Head of caudate nucleus (tissue), 42 donors: ENCODE measurements around the gene IL27RA.
A peak's percentile ranks its signal among the peaks of the same experiment; 100 is the strongest.

ENCODE experiments used
- DNase-seq, 42 donors: peaks; one replicate each; pipeline versions ENCODE4 v3.0.0 to v3.0.0-alpha.2; 2020 to 2021; ENCODE audit warnings: mixed read lengths in 7 of 42
- intact Hi-C: fragments of 100-400 bp; cut with DNase I; formaldehyde crosslinking; loops from one replicate; pipeline ENCODE4 v1.15.0; 2022

The IL27RA gene

DNA sequence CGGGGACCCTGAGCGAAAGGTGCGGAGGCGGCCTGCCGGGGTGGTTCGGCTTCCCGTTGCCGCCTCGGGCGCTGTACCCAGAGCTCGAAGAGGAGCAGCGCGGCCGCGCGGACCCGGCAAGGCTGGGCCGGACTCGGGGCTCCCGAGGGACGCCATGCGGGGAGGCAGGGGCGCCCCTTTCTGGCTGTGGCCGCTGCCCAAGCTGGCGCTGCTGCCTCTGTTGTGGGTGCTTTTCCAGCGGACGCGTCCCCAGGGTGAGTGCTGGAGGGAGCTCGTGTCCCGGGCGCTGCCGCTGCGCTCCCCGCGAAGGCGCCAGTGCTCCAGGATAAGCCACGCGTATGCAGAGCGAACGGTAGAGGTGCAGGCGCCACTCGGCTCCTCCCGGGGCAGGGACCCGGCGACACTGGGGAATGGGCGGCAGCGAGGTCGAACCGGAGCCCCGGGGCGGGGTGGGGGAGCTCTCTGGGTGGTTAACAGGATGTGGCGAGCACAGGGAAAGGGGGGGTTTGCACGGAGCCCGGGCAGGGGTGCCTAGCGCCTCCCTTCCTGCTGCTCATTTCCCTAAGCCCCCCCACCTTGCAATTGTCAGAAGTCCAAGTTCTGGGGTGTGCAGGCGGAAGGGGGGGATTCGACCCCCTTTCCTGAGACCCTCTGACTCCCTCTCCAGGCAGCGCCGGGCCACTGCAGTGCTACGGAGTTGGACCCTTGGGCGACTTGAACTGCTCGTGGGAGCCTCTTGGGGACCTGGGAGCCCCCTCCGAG is at the start of gene IL27RA:
Gene IL27RA, plus strand, starts transcription at position 44 of the 762 bp plus-strand sequence. Its CDS starts 111 bp downstream, at position 155.
- intact Hi-C loops, result no loop called here
- DNase-seq, result peak; percentile 9 to 75 (median 48)

DNA sequence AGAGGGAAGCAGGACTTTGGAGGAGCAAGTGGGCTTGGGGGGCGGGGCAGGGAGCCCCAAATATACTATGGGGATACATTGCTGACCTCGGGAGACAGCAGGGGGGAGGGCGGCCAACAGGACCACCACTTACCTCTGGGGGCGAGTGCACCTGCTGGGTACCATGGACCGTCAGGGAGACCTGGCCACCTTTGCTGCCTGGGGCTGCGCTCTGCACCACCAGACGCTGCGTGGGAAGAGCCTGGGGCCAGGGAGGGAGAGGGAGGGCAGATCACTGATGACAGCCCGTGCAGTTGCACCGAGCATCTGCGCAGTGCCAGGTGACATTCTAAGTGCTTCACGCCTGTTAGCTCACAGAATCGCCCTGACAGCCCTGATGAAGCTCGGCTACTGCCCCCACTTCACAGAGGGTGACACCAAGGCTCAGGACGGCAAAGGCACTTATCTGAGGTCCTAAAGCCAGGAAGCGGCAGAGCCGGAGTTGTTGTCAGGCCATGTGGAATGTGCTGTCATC is 49.5 kb upstream of the IL27RA start:
- DNase-seq, result peak in 3 of 42 donors; percentile 20 to 52 (median 39)
- intact Hi-C loops, result no loop called here

DNA sequence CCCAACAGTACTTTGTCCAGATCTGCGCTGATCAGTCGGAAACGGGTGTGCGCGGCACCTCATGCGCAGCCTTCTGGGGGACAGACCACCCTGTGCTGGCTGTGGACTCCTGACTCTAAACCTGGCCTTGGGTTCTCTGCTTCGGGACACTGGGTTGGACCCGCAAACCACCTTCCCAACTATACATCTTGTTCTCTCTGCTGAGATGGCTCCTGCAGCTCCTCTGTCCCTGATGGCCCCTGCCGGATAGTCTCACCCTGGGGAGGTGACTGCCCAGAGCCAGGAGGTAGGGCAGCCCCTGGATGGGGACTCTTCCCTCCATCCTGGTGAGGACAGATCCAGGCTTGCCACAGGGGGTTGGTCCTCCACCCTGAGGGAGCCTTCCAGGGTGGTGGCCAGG is 48.8 kb upstream of the IL27RA start:
- DNase-seq, result no peak
- intact Hi-C loops, result no loop called here

DNA sequence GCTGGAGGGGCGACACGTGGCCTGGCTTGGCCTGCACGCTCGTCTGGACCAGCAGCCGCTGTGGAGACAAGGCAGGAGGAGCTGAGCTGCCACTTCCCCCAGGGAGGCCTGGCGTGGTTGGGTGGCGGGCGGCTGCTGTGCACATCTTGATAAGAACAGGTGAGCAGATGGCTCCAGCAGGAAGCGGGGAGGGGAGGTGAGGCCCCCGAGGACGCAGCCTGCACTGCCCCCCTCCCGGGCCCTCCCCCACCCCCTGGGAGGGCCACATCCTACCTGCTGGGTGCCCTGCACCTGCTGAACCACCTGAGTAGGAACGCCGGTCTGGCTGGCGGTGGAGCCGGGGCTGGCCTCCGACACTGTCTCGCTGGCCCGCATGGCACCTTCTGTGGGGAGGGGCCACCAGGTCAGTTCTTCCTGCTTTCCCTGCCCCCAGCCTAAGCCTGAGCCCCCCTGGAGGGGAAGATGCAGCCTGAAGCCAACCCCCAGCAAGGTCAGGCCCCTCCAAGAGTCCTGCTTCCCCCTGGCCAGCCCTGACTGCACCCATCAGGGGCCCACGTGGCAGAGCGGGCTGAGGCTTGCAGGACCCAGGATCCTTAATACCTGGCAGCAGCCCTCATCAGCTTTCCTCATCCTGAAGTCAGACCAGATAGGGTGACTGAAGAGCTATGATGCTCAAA is 48.2 kb upstream of the IL27RA start:
- DNase-seq, result no peak
- intact Hi-C loops, result no loop called here

DNA sequence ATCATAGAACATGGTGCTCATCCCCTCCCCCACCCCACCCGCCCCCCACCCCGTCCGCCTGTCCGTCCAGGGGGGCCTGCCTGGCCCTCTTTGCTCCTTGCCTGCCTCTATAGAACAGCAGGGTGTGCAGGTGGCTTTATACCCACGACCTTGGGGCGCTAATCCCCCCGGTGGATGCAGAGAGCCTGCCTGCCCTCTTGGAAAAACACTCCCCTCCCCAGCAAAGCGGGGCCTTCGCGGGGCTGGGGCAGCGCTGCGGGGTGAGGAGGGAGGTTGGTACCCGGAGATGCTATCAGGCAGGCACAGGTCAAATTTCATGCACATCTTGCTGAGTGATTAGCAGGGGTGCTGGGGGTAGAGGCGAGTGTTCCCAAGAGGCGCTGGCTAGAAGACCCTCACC is 47.4 kb upstream of the IL27RA start:
- intact Hi-C loops, result no loop called here
- DNase-seq, result no peak

DNA sequence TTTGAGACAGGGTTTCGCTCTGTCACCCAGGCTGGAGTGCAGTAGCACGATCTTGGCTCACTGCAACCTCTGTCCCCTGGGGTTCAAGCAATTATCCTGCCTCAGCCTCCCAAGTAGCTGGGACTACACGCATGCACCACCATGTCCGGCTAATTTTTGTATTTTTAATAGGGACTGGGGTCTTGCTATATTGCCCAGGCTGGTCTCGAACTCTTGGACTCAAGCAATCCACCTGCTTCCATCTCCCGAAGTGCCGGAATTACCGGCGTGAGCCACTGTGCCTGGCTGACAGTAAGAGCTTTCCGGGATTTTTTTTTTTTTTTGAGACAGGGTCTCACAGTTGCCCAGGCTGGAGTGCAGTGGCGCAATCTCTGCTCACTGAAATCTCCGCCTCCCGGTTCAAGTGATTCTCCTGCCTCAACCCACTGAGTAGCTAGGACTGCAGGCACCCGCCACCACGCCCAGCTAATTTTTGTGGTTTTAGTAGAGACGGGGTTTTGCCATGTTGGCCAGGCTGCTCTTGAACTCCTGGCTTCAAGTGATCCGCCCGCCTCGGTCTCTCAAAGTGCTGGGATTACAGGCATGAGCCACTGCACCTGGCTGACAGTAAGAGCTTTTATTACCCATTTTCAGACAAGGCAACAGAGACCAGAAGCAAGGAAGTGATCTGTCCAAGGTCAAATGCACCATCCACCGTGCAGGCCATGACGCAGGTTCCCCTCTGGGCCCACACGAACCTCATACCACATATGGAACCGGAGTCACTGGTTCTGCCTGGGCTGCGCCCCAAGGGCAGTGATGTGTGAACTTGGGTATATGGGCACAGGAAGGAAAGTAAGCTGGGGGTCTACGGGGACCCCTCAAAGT is 46.5 kb upstream of the IL27RA start:
- intact Hi-C loops, result no loop called here
- no peak for DNase-seq

DNA sequence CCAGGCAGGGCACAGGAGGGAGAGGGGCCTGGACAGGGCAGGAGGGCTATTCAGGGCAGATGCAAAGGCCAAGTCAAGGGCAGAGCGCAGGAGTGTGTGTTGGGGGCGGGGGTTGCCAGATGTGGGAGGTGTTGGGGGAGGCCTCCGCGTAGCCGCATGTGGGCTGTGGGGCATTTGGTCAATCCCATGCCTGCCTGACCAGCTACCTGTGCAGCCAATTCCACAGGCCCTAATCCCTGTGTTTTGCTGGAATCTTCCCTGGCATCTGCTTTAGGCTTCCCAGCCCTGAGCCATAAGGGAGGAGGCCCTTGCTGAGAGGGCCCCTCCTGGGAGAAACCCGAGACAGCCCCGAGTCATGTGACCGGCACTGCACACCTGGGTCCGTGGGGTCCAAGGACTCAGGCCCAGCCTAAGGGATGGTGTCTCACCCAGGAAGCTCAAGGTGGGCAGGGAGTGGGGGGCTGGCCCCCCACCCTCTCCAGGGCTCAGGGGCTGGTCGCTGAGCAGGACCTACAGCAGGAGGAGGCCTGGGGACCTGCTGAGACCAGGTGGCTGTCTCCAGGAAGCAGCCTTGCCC is 45.7 kb upstream of the IL27RA start:
- intact Hi-C loops, result no loop called here
- DNase-seq, result no peak

DNA sequence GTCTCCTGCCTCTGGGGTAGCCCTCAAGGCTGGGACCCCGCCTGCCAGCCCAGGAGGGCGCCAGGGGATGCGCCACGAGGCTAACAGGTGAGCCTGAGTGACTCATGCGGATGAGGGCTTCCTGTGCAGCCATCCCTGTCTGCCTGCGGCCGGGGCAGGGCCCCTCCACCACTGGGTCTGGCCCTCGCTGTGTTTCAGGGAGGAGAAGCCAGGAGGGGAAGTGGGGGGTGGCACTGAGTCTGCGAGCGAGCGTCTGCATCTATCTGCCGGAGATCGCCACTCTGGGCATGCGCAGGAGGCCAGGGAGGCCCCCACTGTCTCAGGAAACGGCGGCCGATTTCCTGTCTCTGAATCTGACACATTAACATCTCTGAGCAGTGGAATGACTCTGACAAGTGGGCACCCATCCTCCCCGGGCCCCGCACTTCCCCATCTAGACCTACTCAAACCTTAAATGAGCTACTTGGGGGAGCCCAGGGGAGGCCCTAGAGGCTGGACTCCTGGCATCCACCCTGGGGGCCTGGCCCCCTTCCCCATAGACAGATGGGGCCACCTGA is 45.1 kb upstream of the IL27RA start:
- peak; percentile 31 to 82 (median 66) for DNase-seq
- intact Hi-C loops, result no loop called here

DNA sequence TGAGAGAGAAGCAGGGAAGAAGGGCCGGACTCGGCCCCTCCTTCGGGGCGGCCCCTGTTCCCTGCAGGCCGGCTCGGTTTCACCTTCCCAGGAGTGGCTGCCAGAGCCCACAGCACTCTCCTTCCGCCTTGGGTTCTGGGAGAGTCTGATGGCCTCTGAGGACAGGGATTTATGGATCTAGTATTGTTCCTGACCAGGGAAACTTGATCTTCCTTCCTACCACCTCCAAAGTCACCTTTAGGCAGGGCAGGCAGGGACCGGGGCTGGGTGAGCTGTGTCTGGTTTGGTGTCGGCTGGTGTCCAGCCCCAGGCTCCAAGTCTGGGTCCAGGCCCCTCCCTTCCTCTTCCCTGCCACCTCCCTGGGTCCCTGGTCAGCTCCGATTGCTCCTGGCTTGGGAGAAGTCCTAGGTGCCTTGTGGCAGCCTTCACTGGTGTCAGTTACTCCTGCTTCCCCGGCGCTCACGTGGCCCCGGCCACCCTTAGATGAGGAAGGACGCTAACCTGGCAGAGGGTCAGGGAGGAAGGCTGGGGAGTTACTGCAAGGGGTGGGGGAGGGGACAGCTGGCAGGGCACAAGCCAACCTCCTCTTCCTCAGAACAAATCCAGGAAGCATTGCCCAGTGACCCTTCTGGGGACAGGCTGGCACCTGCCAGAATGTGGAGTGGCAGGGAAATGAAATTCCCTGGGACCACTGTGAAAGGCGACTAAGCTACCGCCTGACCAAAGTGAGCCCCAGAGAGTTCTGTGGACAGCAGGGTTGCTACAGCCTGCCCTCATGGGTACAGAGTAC is 44.3 kb upstream of the IL27RA start:
- intact Hi-C loops, result no loop called here
- peak in 36 of 42 donors; percentile 24 to 71 (median 47) for DNase-seq

DNA sequence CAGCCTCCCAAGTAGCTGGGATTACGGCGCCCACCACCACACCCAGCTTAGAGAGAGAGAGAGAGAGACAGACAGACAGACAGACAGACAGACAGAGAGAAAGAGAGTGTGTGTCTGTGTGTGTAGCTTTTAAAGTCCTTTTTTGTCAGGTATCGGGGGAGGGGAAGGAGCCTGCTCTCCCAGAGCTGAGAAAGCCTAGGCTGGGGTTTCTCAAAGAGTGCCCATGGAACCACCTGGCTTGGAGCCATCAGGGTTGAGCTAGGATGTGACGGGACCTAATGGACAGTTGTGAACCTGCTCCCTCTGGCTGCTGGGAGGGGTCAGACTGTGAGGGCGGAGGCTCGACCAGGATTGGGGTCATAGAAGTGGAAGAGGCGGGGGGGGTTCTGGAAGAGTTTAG is 42.1 kb upstream of the IL27RA start:
- intact Hi-C loops, result no loop called here
- no peak for DNase-seq

DNA sequence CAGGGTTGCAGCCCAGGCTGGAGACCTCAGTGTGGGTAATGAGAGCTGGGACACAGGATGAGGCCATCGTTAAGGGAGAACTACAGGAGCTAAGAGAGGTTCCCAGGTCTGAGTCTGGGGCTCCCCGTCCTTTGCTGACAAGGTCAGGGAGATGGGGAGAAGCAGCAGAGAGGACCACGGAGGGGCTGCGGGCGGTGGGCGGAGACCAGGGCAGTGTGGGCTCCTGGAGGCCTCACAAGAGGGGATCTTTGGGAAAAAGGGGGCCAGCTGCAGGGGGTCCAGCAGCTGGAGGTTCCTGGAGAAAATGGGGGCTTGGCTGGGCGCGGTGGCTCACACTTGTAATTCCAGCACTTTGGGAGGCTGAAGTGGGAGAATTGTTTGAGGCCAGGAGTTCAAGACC is 41.5 kb upstream of the IL27RA start:
- DNase-seq, result no peak
- intact Hi-C loops, result no loop called here

DNA sequence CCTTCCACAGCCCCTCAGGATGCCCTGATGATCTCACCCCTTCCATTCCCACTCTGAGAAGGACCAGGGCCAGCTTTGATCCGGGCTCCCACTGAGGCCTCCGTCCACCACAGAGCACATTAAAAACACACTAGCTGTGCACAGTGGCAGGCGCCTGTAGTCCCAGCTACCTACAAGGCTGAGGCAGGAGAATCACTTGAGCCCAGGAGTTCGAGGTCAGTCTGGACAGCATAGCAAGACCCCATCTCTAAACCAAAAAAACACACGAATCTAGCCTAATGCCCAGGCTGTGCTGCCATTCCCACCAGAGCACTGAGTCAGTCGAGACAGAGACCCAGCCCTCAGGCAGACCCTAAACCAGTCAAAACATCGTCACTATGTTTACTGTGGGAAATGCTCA is 39.5 kb upstream of the IL27RA start:
- no peak for DNase-seq
- intact Hi-C loops, result no loop called here

DNA sequence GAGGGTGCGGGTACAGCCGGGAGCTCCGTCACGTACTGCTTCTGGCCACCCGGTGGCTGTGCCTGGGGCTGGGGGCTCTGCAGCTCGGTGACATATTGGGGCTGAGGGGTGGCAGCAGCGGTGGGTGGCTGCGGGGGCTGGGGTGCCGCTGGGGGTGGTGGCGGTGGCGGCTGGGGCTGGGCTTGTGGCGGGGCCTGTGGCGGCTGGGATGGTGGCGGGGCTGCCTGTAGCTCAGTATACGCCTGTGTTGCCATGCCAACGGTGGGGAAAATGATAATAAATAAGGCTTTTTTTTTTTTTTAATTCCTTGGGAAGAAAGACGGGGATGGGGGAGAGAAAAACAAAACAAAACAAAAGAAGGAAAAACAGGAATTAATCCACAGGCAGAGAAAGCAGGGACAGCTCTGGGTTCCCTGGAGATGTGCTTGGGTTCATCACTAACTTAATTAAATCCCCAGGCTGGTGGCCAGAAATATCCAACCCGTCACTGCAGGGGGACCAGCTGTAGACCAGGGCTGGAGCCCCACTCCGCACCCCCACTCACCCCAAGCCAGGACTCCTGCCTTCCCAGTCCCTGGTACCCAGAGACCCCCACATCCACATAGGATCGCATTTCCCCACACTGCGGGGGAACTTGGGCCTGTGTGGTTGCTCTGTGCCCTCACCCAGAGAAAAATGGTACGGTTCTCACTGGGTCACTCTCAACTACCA is 37.8 kb upstream of the IL27RA start:
- intact Hi-C loops, result no loop called here
- peak in 4 of 42 donors; percentile 26 to 51 (median 34) for DNase-seq

DNA sequence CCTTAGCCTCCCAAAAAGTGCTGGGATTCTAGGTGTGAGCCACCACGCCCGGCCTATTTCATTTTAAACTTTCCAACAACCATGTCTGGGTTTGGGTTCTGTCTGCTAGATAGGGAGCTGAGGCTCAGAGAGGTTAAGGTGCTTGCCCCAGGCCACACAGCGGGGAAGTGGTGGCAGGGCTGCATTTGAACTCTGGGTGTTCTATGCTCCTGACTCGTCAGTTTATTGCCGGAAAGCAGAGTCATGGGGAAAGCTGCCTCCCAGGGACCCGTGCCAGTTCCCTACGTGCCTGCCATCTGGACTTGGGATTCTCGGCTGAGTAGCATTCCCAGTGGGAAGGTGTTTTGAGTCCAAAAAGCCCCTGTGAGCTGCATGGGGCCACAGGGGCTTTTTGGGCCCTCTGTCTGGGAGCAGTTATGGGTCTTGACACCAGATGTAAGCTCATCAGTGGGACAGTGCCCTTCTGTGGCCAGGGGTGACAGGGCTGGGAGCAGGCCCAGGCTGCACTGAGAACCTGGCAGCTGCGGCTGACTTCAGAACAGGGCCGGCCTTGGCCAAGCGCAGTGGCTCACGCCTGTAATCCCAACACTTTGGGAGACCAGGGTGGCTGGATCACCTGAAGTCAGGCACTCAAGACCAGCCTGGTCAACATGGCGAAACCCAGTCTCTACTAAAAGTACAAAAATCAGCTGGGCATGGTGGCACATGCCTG is 36.4 kb upstream of the IL27RA start:
- intact Hi-C loops, result no loop called here
- peak in 3 of 42 donors; percentile 26 to 30 (median 27) for DNase-seq

DNA sequence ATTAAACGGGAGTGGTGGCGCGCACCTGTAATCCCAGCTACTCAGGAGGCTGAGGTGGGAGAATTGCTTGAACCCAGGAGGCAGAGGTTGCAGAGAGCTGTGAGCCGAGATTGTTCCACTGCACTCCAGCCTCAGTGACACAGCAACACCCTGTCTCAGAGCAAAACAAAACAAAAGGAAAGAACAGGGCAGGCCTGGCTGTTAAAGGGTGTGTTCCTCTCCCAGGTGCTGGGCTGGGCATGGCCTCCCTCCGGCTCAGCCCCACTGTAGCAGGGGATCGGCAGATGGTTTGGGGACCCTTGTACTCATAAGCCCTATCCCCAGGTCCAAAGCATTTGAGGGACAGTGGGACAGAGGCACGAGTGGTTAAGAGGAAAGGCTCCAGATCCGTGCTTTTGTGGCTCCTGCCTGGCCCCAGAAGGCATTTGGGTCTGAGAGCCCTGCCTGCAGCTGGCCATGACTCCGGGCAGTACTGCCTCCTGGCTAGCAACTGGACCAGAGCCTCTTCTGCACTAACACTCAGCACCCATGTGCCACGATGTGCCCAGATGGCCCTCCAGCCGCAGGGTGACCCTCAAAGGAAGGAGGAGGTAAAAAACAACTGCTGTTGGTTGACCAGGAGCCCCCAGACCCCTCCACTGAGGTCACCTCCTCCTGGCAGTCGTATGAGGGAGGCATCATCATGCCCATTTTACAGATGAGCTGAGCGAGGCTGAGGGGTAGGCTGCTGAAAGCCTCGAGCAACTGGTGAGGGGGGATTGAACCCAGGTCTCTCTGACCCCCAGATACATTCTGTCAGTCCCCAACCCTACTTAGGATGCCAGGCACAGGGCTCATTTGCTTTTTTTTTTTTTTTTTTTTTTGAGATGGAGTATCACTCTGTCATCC is 35.4 kb upstream of the IL27RA start:
- intact Hi-C loops, result no loop called here
- DNase-seq, result no peak
